Sigmoid colon (tissue), 3 donors: Measurements from ENCODE around the gene TRIP12.

Experiments used
- POLR2A ChIP-seq, 2 donors: fragments of 450-650 bp; IDR thresholded peaks; one replicate each; pipeline ENCODE4 v1.6.1; 2016; ENCODE audit warnings: antibody characterized with exemption in 2 of 2, mild to moderate bottlenecking in 2 of 2, moderate library complexity in 2 of 2
- TF ChIP-seq, protein P1 (sequence below), 4 experiments: fragments of 450-650 bp in 3 of 4; fragments of 200-600 bp in 1 of 4; IDR thresholded peaks; one replicate each; pipeline ENCODE4 v1.5.1; 2016 to 2019; ENCODE audit warnings: antibody characterized with exemption in 4 of 4, mild to moderate bottlenecking in 3 of 4, moderate library complexity in 2 of 4

DNA sequence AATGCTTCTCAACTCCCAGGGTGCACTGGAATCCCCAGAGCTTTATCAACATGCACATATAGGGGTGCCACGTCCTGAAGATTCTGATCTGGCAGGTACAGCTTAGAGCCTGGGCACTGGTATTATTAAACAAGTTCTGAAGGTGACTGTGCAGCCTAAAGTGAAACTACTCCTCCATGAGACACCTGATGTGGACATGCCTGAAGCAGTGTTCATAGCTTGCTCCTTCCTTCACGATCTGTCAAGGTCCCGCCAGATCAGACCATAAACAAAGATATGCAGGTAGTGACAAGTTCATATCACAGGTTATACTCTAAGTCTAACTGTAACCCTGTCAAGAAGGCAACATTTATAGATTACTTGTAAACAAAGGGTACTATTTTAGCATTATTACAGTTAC lies 142.2 kb downstream of the TRIP12 start:
- TF ChIP-seq, protein P1, sequence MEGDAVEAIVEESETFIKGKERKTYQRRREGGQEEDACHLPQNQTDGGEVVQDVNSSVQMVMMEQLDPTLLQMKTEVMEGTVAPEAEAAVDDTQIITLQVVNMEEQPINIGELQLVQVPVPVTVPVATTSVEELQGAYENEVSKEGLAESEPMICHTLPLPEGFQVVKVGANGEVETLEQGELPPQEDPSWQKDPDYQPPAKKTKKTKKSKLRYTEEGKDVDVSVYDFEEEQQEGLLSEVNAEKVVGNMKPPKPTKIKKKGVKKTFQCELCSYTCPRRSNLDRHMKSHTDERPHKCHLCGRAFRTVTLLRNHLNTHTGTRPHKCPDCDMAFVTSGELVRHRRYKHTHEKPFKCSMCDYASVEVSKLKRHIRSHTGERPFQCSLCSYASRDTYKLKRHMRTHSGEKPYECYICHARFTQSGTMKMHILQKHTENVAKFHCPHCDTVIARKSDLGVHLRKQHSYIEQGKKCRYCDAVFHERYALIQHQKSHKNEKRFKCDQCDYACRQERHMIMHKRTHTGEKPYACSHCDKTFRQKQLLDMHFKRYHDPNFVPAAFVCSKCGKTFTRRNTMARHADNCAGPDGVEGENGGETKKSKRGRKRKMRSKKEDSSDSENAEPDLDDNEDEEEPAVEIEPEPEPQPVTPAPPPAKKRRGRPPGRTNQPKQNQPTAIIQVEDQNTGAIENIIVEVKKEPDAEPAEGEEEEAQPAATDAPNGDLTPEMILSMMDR (IDR thresholded peaks at IDR 0.05): no peak
- no peak for TF ChIP-seq POLR2A (IDR thresholded peaks at IDR 0.05)
